ENCODE measurements around the gene NEUROD2. TPM values are rescaled to one million over a fixed set of nuclear protein-coding genes. Genes with fewer than 3 reads are reported as not detected.

The NEUROD2 gene
- polyA plus RNA-seq, 1 donor from 2014 or later, result not detected

- Histone ChIP-seq H3K9ac (ENCODE audit: low read length) (no peak overlapping the region), H3K79me2 (replicated peaks; ENCODE audit: insufficient read depth, low read length) (no peaks in the 10 kb centered on the region), H3K36me3 (ENCODE audit: insufficient read depth, low read length) (no peaks in the 10 kb centered on the region), H3K27ac (ENCODE audit: low read length) (no peak overlapping the region), H3K4me3 (ENCODE audit: low read length) (no peak overlapping the region), H3K9me2 (ENCODE audit: insufficient read depth, low read length) (no peaks in the 10 kb centered on the region), H3K9me3 (ENCODE audit: low read length) (no peaks in the 10 kb centered on the region), H3F3A (ENCODE audit: insufficient read depth, low read length, poor library complexity, severe bottlenecking) (no peaks in the 10 kb centered on the region), H3K27me3 (ENCODE audit: insufficient read depth, low read depth, low read length) (peaks cover 83% of the 10 kb centered on the region), H2AFZ (ENCODE audit: low read depth, low read length) (no peak overlapping the region), H3K4me2 (ENCODE audit: low read length) (no peak overlapping the region), H4K20me1 (ENCODE audit: insufficient read depth) (peaks cover 4% of the 10 kb centered on the region)
- peak; percentile 9 for TF ChIP-seq EZH2 (IDR thresholded peaks at IDR 0.05; ENCODE audit: borderline replicate concordance, insufficient read depth, low read length, poor library complexity, severe bottlenecking)
- no peak for TF ChIP-seq TAF1 (IDR thresholded peaks at IDR 0.05; ENCODE audit: low read depth)
Measured at GRCh38 chr17:39608142-39608981, 642 bp upstream of the NEUROD2 start.

- peaks cover 4% of the 10 kb centered on the region for H4K20me1 ChIP-seq (ENCODE audit: insufficient read depth)
- H3F3A ChIP-seq (ENCODE audit: insufficient read depth, low read length, poor library complexity, severe bottlenecking), result no peaks in the 10 kb centered on the region
- H2AFZ ChIP-seq (ENCODE audit: low read depth, low read length), result no peak overlapping the region
- H3K9ac ChIP-seq (ENCODE audit: low read length), result no peak overlapping the region
- no peaks in the 10 kb centered on the region for H3K79me2 ChIP-seq (replicated peaks; ENCODE audit: insufficient read depth, low read length)
- H3K4me2 ChIP-seq (ENCODE audit: low read length), result no peak overlapping the region
- H3K27me3 ChIP-seq (ENCODE audit: insufficient read depth, low read depth, low read length), result peaks cover 94% of the 10 kb centered on the region
- no peaks in the 10 kb centered on the region for H3K36me3 ChIP-seq (ENCODE audit: insufficient read depth, low read length)
- H3K9me2 ChIP-seq (ENCODE audit: insufficient read depth, low read length), result no peaks in the 10 kb centered on the region
- H3K4me3 ChIP-seq (ENCODE audit: low read length), result peak overlapping the region; percentile 35
- H3K27ac ChIP-seq (ENCODE audit: low read length), result no peak overlapping the region
- H3K9me3 ChIP-seq (ENCODE audit: low read length), result no peaks in the 10 kb centered on the region
- TF ChIP-seq RAD21 (conservative IDR thresholded peaks at IDR 0.05), result no peak
- peak; percentile 56 for TF ChIP-seq POLR2AphosphoS5 (IDR thresholded peaks at IDR 0.05)
Measured at GRCh38 chr17:39607057-39607850, 466 bp downstream of the NEUROD2 start.

- Histone ChIP-seq H3K9ac (ENCODE audit: low read length) (no peak overlapping the region), H3K27me3 (ENCODE audit: insufficient read depth, low read depth, low read length) (peaks cover 95% of the 10 kb centered on the region), H2AFZ (ENCODE audit: low read depth, low read length) (no peak overlapping the region), H3F3A (ENCODE audit: insufficient read depth, low read length, poor library complexity, severe bottlenecking) (no peaks in the 10 kb centered on the region), H4K20me1 (ENCODE audit: insufficient read depth) (peaks cover 4% of the 10 kb centered on the region), H3K4me3 (ENCODE audit: low read length) (peak overlapping the region; percentile 40), H3K36me3 (ENCODE audit: insufficient read depth, low read length) (no peaks in the 10 kb centered on the region), H3K9me3 (ENCODE audit: low read length) (no peaks in the 10 kb centered on the region), H3K79me2 (replicated peaks; ENCODE audit: insufficient read depth, low read length) (no peaks in the 10 kb centered on the region), H3K27ac (ENCODE audit: low read length) (no peak overlapping the region), H3K4me2 (ENCODE audit: low read length) (no peak overlapping the region), H3K9me2 (ENCODE audit: insufficient read depth, low read length) (no peaks in the 10 kb centered on the region)
- TF ChIP-seq EZH2 (IDR thresholded peaks at IDR 0.05; ENCODE audit: borderline replicate concordance, insufficient read depth, low read length, poor library complexity, severe bottlenecking), result peak; percentile 23
- TF ChIP-seq EP300 (conservative IDR thresholded peaks at IDR 0.05; ENCODE audit: poor library complexity, severe bottlenecking), result no peak
- TF ChIP-seq MXI1 (conservative IDR thresholded peaks at IDR 0.05; ENCODE audit: poor library complexity, severe bottlenecking), result no peak
Measured at GRCh38 chr17:39606434-39607056, 1.2 kb downstream of the NEUROD2 start.

All from neural cell (in vitro differentiated cells).